ENCODE measurements around the gene CYB561D1.
A peak's percentile ranks its signal among the peaks of the same experiment; 100 is the strongest.

Gene CYB561D1

DNA sequence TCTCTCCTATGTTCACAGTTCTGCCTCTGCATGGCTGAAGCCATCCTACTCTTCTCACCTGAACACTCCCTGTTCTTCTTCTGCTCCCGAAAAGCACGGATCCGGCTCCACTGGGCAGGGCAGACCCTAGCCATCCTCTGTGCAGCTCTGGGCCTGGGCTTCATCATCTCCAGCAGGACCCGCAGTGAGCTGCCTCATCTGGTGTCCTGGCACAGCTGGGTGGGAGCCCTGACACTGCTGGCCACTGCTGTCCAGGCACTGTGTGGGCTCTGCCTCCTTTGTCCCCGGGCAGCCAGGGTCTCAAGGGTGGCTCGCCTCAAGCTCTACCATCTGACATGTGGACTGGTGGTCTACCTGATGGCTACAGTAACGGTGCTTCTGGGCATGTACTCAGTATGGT lies 1.8 kb downstream of the CYB561D1 start:
- H3K27ac Mint-ChIP-seq: no peak overlapping the region
- DNase-seq: no peak
- H3K27me3 Mint-ChIP-seq (ENCODE audit: low read depth, poor library complexity): no peaks in the 10 kb centered on the region
- no peaks in the 10 kb centered on the region for H3K9me3 Mint-ChIP-seq
- peaks cover 7% of the 10 kb centered on the region for H3K36me3 Mint-ChIP-seq (ENCODE audit: low read depth)
- H3K4me3 Mint-ChIP-seq: peak overlapping the region; percentile 92
- peaks cover 62% of the 10 kb centered on the region for H3K4me1 Mint-ChIP-seq
- TF ChIP-seq, protein P1, sequence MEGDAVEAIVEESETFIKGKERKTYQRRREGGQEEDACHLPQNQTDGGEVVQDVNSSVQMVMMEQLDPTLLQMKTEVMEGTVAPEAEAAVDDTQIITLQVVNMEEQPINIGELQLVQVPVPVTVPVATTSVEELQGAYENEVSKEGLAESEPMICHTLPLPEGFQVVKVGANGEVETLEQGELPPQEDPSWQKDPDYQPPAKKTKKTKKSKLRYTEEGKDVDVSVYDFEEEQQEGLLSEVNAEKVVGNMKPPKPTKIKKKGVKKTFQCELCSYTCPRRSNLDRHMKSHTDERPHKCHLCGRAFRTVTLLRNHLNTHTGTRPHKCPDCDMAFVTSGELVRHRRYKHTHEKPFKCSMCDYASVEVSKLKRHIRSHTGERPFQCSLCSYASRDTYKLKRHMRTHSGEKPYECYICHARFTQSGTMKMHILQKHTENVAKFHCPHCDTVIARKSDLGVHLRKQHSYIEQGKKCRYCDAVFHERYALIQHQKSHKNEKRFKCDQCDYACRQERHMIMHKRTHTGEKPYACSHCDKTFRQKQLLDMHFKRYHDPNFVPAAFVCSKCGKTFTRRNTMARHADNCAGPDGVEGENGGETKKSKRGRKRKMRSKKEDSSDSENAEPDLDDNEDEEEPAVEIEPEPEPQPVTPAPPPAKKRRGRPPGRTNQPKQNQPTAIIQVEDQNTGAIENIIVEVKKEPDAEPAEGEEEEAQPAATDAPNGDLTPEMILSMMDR (IDR thresholded peaks at IDR 0.05): no peak

DNA sequence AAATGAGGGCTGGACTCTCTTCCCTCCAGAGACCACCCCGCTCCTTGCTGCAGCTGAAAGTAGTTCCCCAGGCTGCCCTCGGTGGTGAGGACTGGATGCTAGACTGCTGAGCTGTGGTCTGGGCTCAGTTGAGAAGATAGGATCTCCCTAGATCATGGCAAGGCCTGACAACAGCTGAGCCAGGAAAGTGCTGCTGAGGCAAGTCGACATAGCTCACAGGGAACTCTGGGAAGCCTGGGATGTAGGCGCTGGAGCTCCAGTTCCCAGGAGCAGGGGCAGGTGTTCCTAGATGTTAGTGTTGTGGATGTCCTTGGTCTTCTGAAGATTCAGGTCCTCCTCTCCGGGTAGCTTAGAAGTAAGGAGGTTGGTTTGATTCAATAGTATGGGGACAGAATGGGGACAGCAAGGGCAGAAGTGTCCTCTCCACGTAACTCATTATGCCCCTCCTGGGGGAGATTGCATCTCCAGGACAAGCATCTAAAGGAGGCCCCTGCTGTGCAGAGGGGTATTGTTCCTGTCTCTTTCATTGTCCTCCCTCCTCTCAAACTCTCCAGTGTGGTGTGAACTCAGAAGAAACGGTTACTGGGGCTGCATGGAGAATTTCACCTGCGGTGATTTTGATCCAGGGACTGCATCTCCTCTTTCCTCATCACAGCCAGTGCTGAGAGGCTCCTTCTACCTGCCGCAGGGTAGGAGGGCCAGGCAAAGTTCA lies 3.7 kb downstream of the CYB561D1 start:
- TF ChIP-seq, protein P1 (IDR thresholded peaks at IDR 0.05): no peak
- no peaks in the 10 kb centered on the region for H3K9me3 Mint-ChIP-seq
- H3K36me3 Mint-ChIP-seq (ENCODE audit: low read depth): peaks cover 7% of the 10 kb centered on the region
- H3K4me3 Mint-ChIP-seq: no peak overlapping the region
- DNase-seq: no peak
- H3K27me3 Mint-ChIP-seq (ENCODE audit: low read depth, poor library complexity): no peaks in the 10 kb centered on the region
- peaks cover 66% of the 10 kb centered on the region for H3K4me1 Mint-ChIP-seq
- no peak overlapping the region for H3K27ac Mint-ChIP-seq

DNA sequence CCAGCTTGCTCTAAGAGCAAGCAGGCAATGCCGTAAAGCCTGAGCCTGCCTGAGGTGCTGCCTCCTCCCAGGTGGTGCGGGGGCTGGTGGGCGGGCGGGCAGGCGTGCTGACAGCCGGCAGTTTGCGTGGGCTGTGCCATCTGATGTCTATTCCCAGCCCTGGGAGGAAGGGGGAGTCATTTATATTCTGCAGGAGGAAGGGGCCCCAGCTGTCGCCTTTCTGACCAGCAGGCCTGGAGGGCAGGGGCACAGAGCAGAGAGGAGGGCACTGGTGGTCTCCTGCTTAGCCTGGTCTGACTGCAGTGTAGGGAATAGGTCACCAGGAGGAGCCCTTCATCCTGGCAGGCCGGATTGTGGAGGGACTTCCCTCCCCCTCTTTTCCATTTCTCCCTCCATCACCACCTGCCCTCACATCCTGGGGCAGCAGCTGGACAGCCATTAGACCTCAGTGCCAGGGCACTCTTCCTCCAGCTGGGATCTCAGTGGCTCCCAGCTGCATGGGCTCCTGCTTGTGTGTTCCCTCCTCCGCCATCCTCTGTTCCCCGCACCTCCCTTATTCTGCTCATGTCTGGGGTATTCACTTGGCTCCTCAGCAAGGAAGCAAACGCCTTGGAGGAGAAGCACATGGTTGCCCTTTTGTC lies 4.4 kb downstream of the CYB561D1 start:
- no peaks in the 10 kb centered on the region for H3K9me3 Mint-ChIP-seq
- TF ChIP-seq, protein P1 (IDR thresholded peaks at IDR 0.05): peak; percentile 69
- H3K27me3 Mint-ChIP-seq (ENCODE audit: low read depth, poor library complexity): no peaks in the 10 kb centered on the region
- H3K4me1 Mint-ChIP-seq: peaks cover 66% of the 10 kb centered on the region
- peak; percentile 75 for DNase-seq
- no peak overlapping the region for H3K27ac Mint-ChIP-seq
- H3K4me3 Mint-ChIP-seq: no peak overlapping the region
- peaks cover 7% of the 10 kb centered on the region for H3K36me3 Mint-ChIP-seq (ENCODE audit: low read depth)

DNA sequence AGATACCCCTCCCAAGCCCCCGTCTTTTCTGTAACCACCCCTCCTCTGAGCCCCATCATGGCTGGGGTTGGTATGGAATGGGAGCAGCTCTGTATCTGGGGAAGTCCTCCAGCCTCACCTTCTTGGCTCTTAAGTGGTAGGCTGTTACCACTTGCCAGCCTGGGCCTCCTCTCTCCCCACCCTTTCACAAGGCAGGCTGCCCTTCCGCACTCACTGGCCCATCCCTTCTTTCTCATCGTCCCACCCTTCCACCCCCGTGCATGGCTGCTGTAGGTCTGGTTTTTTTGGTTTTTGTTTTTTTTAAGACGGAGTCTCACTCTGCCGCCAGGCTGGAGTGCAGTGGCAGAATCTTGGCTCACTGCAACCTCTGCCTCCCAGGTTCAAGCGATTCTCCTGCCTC lies 5.2 kb downstream of the CYB561D1 start:
- TF ChIP-seq, protein P1 (IDR thresholded peaks at IDR 0.05): no peak
- peaks cover 7% of the 10 kb centered on the region for H3K36me3 Mint-ChIP-seq (ENCODE audit: low read depth)
- H3K4me3 Mint-ChIP-seq: no peak overlapping the region
- H3K4me1 Mint-ChIP-seq: peaks cover 62% of the 10 kb centered on the region
- H3K9me3 Mint-ChIP-seq: no peaks in the 10 kb centered on the region
- DNase-seq: no peak
- no peak overlapping the region for H3K27ac Mint-ChIP-seq
- H3K27me3 Mint-ChIP-seq (ENCODE audit: low read depth, poor library complexity): no peaks in the 10 kb centered on the region

DNA sequence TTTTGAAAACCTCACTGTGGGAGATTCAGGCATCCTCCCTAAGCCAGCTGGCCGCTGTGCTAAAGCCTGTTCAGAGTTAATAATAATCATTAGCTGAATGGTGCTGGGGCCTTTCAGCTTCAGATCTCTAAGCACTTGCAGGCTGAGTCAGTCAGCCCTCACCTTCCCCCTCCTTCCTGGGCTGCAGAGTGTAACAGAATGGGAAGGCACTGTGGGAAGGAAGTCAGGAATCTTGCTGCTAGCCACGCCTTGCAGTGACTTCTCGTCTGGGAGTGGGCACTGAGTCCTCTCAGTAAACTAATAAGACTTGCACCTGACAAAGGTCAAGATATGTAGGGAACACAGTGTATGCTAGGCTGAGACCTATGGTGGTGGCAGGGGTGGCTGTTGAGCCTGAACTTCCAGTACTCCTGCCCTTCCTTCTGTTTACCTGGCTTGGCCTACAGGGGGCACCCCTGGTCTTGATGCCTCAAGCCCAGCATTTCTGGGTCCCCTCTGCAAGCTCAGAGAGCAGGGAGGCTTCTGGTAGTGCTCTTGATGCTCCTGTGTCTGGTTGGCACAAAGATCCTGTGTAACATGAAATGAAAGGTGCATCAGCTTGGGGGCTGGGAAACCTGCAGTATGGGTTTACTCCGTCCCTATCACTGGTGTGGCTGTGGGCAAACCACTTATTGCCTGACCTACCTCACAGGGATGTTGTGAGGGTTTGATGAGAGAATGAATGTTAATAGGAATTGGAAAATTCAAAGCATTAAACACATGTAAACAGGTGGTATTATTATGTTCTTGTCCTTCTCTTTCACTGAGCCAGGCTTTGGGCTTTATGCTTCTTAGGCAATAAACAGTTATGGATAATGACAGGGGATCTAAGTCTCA lies 6.0 kb downstream of the CYB561D1 start:
- Mint-ChIP-seq H3K27me3 (ENCODE audit: low read depth, poor library complexity) (no peaks in the 10 kb centered on the region), H3K4me3 (peak overlapping the region; percentile 32), H3K36me3 (ENCODE audit: low read depth) (peaks cover 7% of the 10 kb centered on the region), H3K9me3 (no peaks in the 10 kb centered on the region), H3K4me1 (peaks cover 62% of the 10 kb centered on the region), H3K27ac (no peak overlapping the region)
- no peak for DNase-seq
- TF ChIP-seq, protein P1 (IDR thresholded peaks at IDR 0.05): peak; percentile 30
